Vein endothelial cell (primary cell): Measurements from ENCODE around the gene EOGT. TPM values are rescaled to one million over a fixed set of nuclear protein-coding genes. Genes with fewer than 3 reads are reported as not detected.

Experiments used
- small RNA-seq: library from RNA; depleted of rRNA; stranded (forward); fragments of <200 nt; gene quantifications from one replicate; pipeline ENCODE3, GENCODE V24; 2012
- total RNA-seq: library from RNA; depleted of rRNA; stranded (reverse); fragments of >200 nt; gene quantifications from 2 replicates; pipeline ENCODE4 v1.2.3, GENCODE V29; 2012

EOGT gene
- total RNA-seq: 99.9 and 114 TPM in 2 replicates

GRCh38 chr3:69013253-69014021, at the start of gene EOGT:
EOGT (minus strand) TSS chr3:69013684; CDS start chr3:69009846, 3,838 bp downstream.

GRCh38 chr3:69051756-69052471, 38.4 kb upstream of the EOGT start, which contains the start of gene TMF1:
TMF1 (minus strand) TSS chr3:69052333; CDS start chr3:69052086, 247 bp downstream.

Small RNA genes lying within 50 kb of the gene (small RNA-seq; reads per million reads assigned to genes)
- gene MIR3136: 0.58 reads per million, percentile 37 among the genes with 10 or more reads in this experiment

Other genes with a start within 250 kb of the EOGT start
- gene TAFA4, start 81.1 kb downstream of the EOGT start, total RNA-seq: not detected in 2 replicates
- gene TMF1, start 38.6 kb upstream of the EOGT start, total RNA-seq: 31.7 and 33.7 TPM in 2 replicates
- 58.5 and 79.9 TPM in 2 replicates for gene UBA3, start 66.7 kb upstream of the EOGT start, total RNA-seq
- gene ARL6IP5, start 71.3 kb upstream of the EOGT start, total RNA-seq: 103 and 111 TPM in 2 replicates
- not detected in 2 replicates for gene LMOD3, start 108.9 kb upstream of the EOGT start, total RNA-seq